Measurements from ENCODE around the gene IGF1R. TPM values are rescaled to one million over a fixed set of nuclear protein-coding genes. Genes with fewer than 3 reads are reported as not detected.

The IGF1R gene
- total and polyA plus RNA-seq, 2 of the 8 experiments (the other 6 are each of a cell fraction or from before 2014, with no cell fraction given) = 32.9 to 109 TPM

GRCh38 chr15:98865397-98866339 lies 217.3 kb downstream of the IGF1R start:
- WGBS, 2 experiments (ENCODE audit: extremely low coverage in 1 of 2, insufficient coverage in 1 of 2, insufficient read length in 1 of 2, insufficient replicate concordance in 2 of 2, low coverage in 1 of 2, low lambda C conversion rate in 2 of 2, missing lambda C conversion rate in 1 of 2) = 69% methylated on average over 50 of the region's 50 CpGs; no CpG with 5 or more reads in 1 of the 2 experiments
- POLR2A ChIA-PET (ENCODE audit: partially characterized antibody) = interaction anchor here (0.8 to 1.3 kb wide), 4 partner anchors 9 to 343 kb away, joined by 3 to 6 read pairs (median 3); no protein-coding TSS in a partner anchor
- Histone ChIP-seq H3K56ac (replicated peaks; ENCODE audit: insufficient read length, low read depth, low read length) (no peak overlapping the region), H2BK120ac (replicated peaks; ENCODE audit: low read depth, low read length) (no peak overlapping the region), H2BK12ac (ENCODE audit: low read depth, low read length) (peak overlapping the region; percentile 99), H3K79me1 (ENCODE audit: low read depth, low read length) (peaks cover 12% of the 10 kb centered on the region; the same call in 1 of the 2 replicates), H4K5ac (ENCODE audit: insufficient read length, low read depth, low read length) (no peak overlapping the region), H3K36me3 (ENCODE audit: control insufficient read depth in 2 of 4, insufficient read depth in 4 of 4, low read length in 3 of 4) (no peaks in the 10 kb centered on the region), H4K8ac (ENCODE audit: extremely low read depth, insufficient read depth, low read length) (no peak overlapping the region), H4K91ac (replicated peaks; ENCODE audit: insufficient read length, low read length) (no peak overlapping the region), H3K27me3 (replicated peaks in 1 of 4; ENCODE audit: control insufficient read depth in 3 of 4, extremely low read depth in 1 of 4, insufficient read depth in 3 of 4, low read length in 3 of 4) (no peaks in the 10 kb centered on the region; a peak in 1 of 7 replicates), H3K9me3 (ENCODE audit: insufficient read depth in 2 of 2, low read depth in 1 of 2, low read length in 1 of 2) (no peaks in the 10 kb centered on the region), H2BK15ac (ENCODE audit: low read length) (no peak overlapping the region), H3K18ac (ENCODE audit: extremely low read depth, low read length) (no peak overlapping the region), H3K14ac (ENCODE audit: insufficient read length) (no peak overlapping the region), H3K4me2 (ENCODE audit: insufficient read depth in 1 of 2, low read depth in 2 of 2, low read length in 2 of 2) (peak overlapping the region; percentile 9 to 82; a peak in 2 of 4 replicates), H3K4me1 (replicated peaks in 1 of 4; ENCODE audit: control insufficient read depth in 3 of 4, insufficient read depth in 4 of 4, low read length in 3 of 4) (peaks cover 9 to 23% (median 19%) of the 10 kb centered on the region in 4 experiments), H2BK20ac (ENCODE audit: low read length) (no peak overlapping the region), H4K20me1 (replicated peaks in 1 of 2; ENCODE audit: control insufficient read depth in 1 of 2, insufficient read depth in 2 of 2, low read length in 2 of 2) (peaks cover 7 to 8% of the 10 kb centered on the region in 2 experiments), H3K9ac (replicated peaks in 1 of 4; ENCODE audit: extremely low read depth in 1 of 4, low read depth in 3 of 4, low read length in 3 of 4) (no peak overlapping the region), H3K27ac (ENCODE audit: low read depth, low read length) (no peak overlapping the region), H3K79me2 (ENCODE audit: control insufficient read depth in 1 of 2, insufficient read depth in 2 of 2, low read length in 2 of 2) (peaks cover 12 to 98% of the 10 kb centered on the region in 2 experiments), H3K23ac (ENCODE audit: insufficient read length) (no peak overlapping the region), H3K4ac (replicated peaks; ENCODE audit: insufficient read length, low read depth, low read length) (no peak overlapping the region), H2AFZ (ENCODE audit: low read length) (no peak overlapping the region), H3K4me3 (ENCODE audit: extremely low read depth in 1 of 4, insufficient read depth in 2 of 4, low read depth in 3 of 4, low read length in 4 of 4) (peak overlapping the region in 1 of 4 experiments; percentile 14; a peak in 1 of 8 replicates), H2BK5ac (ENCODE audit: low read depth, low read length) (no peak overlapping the region; the same call in 1 of the 2 replicates), H3K23me2 (ENCODE audit: low read depth, low read length) (no peaks in the 10 kb centered on the region), H2AK5ac (ENCODE audit: low read depth, low read length) (peak overlapping the region; percentile 89; the same call in 1 of the 2 replicates)
- DNase-seq (ENCODE audit: low read depth in 1 of 2, low spot score in 2 of 2) (no peak), FAIRE-seq (no peak)
- CTCF ChIA-PET (ENCODE audit: partially characterized antibody) = interaction anchor here (0.6 to 4.5 kb wide), 9 partner anchors 9 to 344 kb away, joined by 3 to 38 read pairs (median 4); no protein-coding TSS in a partner anchor
- TF ChIP-seq FOSL1 (IDR thresholded peaks at IDR 0.05; ENCODE audit: insufficient read depth, low read depth, low read length) (no peak), MAX (IDR thresholded peaks at IDR 0.05) (peak; percentile 84), CTCF (IDR thresholded peaks at IDR 0.05; ENCODE audit: control extremely low read depth in 1 of 3, insufficient read depth in 1 of 3, low read depth in 1 of 3, low read length in 3 of 3) (no peak), TCF12 (IDR thresholded peaks at IDR 0.05; ENCODE audit: low read depth, low read length) (no peak), POU5F1 (IDR thresholded peaks at IDR 0.05; ENCODE audit: low read depth, low read length) (no peak), SAP30 (IDR thresholded peaks at IDR 0.05; ENCODE audit: insufficient read depth, insufficient replicate concordance, low read length) (no peak), SIN3A (conservative IDR thresholded peaks at IDR 0.05 in 1 of 2, IDR thresholded peaks at IDR 0.05 in 1 of 2; ENCODE audit: low read depth in 1 of 2, low read length in 2 of 2) (no peak)
